Forelimb muscle (tissue), 1 donor: Measurements from ENCODE around the gene HES1. TPM values are rescaled to one million over a fixed set of nuclear protein-coding genes. Genes with fewer than 3 reads are reported as not detected.
"Not testable (repeated sequence)": the region's sequence is repeated elsewhere in the genome, so short reads cannot be mapped to it uniquely, and the experiment has no call there.

Source experiments
- DNase-seq: peaks from one replicate; pipeline ENCODE4 v3.0.0-alpha.2; 2013; ENCODE audit warnings: low read depth
- polyA plus RNA-seq: library from polyadenylated mRNA; unstranded; fragments of 120-200 nt; gene quantifications from one replicate; pipeline ENCODE4 v1.2.1, GENCODE V29; 2013; ENCODE audit not compliant: insufficient read length

Gene HES1, protein sequence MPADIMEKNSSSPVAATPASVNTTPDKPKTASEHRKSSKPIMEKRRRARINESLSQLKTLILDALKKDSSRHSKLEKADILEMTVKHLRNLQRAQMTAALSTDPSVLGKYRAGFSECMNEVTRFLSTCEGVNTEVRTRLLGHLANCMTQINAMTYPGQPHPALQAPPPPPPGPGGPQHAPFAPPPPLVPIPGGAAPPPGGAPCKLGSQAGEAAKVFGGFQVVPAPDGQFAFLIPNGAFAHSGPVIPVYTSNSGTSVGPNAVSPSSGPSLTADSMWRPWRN
- polyA plus RNA-seq: 30.3 TPM

DNA sequence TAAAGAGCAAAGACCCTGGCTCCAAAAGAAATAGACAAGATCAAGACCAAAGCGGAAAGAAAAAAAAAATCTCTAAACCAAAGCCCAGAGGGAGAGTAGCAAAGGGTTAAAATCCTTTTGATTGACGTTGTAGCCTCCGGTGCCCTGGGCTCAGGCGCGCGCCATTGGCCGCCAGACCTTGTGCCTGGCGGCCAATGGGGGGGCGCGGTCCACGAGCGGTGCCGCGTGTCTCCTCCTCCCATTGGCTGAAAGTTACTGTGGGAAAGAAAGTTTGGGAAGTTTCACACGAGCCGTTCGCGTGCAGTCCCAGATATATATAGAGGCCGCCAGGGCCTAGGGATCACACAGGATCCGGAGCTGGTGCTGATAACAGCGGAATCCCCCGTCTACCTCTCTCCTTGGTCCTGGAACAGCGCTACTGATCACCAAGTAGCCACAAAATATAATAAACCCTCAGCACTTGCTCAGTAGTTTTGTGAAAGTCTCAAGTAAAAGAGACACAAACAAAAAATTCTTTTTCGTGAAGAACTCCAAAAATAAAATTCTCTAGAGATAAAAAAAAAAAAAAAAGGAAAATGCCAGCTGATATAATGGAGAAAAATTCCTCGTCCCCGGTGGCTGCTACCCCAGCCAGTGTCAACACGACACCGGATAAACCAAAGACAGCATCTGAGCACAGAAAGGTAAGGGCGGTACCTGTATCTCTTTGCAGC lies at the start of gene HES1:
Gene HES1, plus strand, starts transcription at position 343 of the 713 bp plus-strand sequence. Its CDS starts 233 bp downstream, at position 576.
- peak; percentile 94 for DNase-seq

DNA sequence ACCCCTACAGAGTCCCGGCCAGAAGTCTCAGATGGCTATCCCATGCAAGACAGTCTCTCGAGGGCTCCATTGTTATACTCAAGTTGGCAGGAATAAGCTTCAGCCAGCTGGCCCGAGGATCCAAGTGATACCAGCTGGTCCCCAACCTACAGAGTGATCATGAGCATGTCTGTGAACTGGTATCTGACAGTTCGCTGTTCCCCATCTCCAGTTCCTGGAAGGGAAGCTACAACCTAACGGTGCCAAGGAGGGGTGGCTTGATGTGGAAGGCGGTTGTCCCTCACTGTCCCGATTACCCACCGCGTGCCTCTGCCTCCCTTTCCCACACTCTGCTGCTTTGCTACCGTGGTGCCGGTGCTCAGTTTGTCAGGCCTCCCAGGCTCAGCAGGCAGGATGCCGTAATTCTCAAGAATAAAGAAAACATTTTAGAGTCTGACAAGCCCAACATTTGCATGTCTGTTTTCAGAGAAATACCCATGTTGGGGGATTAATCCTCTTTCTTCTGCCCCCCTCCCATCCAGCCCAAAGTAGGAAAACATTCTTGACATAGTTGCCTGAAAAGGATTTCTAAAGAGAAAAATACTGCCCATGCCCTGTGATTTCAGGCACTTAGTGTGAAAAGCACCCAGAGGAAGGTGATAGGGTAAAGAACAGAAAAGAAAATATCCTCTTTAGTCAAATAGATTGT lies 49.4 kb upstream of the HES1 start:
- DNase-seq: no peak

DNA sequence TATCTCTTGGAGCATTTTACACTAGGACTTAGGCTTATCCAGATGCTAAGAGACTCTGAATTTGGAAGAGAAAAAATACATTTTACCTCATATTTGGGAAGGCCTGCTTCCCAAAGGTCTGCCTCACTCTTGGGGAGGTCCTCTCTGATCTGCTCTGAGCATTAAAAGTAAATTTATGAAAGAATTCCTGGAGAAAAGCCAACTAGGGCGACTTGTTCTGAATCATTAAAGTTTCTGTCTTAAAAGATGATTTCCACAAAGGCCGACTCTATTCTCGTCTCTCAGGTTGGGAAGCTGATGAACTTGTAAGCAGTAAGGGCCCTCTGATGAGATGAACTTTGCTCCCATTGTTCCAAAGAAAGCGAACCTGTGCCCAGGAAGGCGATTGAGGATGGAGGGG lies 48.7 kb upstream of the HES1 start:
- DNase-seq: no peak

DNA sequence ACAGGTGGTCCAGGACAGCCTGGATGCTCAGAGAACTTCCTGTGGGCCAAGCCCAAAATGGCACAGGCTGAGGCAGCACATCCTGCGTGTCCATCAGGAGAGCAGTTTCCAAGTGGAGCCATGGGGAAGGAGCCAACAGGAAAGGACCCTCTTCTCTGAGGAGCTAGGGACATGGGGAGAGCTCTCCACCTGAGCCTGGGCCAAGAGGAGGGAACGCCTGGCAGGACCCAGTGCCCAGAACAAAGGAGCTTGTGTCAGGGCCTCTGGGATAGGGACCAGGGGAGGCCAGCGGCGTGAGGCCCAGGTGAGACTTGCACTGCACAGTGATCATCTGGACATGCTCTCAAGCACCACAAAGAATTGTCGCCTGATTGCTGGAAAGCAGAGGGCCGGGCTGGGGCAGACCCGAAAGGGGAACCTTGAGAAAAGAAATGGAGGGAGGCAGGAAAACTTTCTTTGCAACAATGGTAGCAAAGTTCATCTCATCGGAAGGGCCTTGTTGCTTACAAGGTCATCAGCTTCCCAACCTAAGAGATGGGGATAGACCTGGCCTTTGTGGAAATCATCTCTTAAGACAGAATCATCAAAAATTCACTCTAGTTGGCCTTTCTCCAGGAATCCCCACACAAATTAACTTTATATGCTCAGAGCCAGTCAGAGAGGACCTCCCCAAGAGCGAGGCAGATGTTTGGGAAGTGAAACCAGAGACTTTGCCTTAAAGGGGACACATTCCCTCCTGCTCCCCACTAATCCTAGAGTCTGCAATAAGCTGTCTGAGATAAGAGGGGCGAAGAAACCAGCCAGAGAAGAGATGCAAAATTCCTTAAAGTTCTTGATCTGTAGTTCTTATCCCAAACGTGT lies 47.7 kb upstream of the HES1 start:
- DNase-seq: no peak

DNA sequence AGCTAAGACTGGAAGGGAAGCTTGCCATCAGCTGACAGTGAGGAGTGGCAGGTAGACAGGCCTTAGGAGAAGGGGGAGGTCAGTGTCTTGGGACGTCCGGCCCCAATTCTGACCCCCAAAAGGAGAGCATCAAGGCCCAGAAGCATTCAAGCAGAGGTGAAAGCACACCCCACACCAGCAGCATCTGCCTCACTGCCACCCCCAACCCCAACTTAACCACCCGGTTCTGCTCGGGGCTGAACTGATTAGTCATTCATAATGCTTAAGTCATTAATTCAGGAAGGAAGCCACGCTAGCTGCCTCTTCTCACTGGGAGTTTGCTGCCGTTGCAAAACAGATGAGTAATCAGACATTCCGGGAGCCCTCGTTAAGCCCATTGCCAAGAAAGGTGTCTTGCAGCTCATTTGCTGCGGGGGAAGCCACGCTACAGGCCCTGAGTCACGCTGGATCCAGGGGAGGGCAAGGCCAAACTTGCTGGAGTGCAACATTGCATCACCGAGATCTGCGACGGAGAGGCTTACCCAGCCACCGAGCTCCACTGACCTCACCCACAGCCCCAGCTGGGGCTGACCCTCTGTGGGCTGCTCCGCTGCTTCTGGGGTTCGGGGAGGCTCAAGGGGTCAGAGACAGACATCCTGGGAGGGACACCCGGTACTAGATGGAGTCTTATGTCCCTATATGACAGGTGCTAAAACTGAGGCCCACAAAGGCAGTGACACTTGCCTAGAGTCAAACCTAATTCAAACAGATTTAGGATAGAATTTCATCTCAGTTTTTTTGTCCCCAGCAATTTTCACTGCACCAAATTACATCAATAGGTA lies 46.4 kb upstream of the HES1 start:
- DNase-seq: no peak

DNA sequence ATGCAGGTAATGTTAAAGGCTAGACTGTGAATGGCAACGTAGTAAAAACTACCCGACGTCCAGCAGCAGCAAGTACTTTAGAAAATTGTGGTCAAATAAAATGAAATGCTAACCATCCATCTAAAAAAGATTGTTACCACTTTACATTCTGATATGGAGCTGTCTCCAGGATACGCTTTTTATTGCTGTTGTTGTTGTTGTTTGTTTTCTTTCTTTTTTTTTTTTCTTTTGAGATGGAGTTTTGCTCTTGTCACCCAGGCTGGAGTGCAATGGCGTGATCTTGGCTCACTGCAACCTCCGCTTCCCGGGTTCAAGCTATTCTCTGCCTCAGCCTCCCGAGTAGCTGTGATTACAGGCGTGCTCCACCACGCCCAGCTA lies 45.8 kb upstream of the HES1 start:
- DNase-seq: not testable (repeated sequence)

DNA sequence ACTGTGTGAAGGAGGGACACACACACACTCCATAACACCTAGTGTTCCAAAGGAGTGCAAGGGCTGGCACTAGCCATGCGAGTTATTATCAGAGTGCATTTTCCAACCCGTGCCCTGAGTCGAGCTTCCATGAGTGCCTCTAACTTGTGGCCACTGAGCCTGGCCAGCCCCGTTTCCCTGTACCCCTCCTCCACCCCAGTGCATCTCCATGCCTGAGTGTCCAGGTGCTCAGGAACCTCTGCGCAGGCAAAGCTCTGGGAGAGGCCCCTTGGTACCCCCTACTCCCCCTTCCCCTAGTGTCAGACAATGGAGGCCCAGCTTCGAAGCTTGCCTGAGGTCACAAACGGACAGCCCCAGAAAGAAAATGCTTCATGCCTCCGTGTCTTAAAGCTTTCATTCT lies 45.2 kb upstream of the HES1 start:
- no peak for DNase-seq

DNA sequence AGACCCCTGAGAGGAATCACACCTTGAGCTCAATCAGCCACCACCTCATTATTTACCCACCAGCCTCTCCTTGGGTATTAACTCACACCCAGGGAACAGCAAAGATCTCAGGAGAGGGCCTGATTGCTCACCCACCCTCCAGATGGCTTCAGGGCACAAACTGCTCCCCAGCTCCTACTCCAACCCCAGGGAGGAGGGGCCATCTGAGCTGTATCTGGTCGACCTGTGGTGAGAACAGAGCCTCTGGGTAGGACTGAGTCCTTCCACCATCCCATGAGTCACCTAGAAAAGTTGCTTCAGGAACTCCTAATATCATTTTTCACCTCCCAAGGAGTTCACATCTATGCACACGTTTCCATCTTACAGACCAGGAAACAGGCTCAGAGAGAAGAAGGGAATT lies 44.8 kb upstream of the HES1 start:
- no peak for DNase-seq

DNA sequence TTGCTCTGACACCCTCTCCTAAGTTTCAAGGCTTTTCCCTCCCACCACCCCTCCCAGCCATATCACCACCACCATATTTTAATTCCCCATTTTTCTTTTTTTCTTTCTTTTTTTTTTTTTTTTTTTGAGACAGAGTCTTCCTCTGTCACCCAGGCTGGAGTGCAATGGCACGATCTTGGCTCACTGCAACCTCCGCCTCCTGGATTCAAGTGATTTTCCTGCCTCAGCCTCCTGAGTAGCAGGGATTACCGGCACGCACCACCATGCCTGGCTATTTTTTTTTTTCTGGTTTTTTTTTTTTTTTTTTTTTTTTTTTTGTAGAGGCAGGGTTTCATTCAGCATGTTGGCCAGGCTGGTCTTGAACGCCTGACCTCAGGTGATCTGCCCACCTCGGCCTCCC lies 44.1 kb upstream of the HES1 start:
- DNase-seq: not testable (repeated sequence)

DNA sequence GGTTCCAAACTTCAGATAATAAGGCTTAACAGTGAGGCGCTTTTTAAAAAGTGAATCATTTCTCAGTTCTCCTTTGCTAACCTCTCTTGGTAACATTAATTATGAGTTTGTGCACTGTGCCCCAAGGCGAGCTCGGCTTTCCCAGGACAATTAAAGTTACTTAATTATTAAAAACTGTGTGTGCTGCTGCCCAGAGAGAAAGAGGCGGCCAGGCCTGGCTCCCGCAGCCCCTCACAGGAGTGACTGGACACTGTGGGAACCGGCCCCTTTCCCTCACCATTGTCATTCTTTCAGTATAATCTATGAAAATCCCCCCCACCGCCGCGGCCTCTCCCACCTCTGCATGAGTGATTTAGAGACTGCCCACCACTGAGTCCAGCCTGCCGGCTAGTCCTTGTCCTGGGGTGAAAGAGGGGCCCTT lies 43.1 kb upstream of the HES1 start:
- DNase-seq: no peak

DNA sequence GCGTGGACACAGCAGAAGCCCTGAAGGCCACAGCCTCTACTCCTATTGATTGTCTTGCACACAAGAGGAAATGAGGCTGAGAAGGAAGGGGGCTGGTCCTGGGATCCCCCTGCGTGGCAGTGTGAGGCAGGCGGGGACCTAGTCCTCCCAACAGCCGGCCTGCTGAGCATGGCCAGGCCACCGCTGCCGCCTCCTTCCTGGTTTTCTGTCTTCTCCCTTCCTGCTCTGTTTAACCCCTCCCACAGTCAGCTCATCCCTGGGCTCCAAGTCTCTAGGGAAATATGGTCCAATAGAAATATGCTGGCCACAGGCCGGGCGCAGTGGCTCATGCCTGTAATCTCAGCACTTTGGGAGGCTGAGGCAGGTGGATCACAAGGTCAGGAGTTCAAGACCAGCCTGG lies 42.1 kb upstream of the HES1 start:
- DNase-seq: no peak

DNA sequence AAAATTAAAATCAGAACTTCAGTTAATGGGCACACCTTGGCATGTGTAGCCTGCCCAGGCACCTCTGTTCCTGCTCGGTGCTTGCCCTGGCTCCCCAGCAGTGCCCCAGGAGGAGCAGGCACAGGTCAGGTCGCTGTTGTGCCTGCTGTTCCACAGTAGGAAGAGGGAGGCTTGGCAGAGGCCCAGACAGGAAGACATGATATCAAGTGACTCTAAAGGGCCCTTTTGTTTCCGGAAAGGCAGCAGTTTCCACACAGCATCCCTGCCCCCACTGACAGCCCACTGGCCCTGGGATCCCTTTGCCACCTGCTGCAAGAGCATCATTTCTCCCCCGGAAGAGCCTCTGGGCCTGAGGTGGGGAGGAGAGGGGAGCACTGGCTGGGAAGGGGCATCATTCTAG lies 40.5 kb upstream of the HES1 start:
- no peak for DNase-seq

DNA sequence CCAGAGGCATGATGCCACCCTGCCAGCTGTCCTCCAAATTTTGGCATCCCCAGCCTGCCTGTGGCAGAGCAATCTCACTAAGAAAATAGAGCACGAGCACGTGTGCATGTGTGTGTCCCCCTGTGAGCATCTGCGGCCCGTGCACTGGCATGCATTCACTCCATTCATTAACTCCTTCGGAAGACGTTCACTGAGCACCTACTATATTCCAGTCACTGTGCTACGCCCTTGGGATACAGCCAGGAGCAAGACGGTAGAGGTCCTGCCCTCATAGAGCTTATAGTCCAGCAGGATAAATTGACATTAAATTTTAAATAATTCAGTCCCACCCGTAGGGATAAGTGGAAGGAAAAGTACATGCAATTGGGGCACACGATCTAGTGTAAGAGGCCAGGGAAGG lies 40.0 kb upstream of the HES1 start:
- no peak for DNase-seq

DNA sequence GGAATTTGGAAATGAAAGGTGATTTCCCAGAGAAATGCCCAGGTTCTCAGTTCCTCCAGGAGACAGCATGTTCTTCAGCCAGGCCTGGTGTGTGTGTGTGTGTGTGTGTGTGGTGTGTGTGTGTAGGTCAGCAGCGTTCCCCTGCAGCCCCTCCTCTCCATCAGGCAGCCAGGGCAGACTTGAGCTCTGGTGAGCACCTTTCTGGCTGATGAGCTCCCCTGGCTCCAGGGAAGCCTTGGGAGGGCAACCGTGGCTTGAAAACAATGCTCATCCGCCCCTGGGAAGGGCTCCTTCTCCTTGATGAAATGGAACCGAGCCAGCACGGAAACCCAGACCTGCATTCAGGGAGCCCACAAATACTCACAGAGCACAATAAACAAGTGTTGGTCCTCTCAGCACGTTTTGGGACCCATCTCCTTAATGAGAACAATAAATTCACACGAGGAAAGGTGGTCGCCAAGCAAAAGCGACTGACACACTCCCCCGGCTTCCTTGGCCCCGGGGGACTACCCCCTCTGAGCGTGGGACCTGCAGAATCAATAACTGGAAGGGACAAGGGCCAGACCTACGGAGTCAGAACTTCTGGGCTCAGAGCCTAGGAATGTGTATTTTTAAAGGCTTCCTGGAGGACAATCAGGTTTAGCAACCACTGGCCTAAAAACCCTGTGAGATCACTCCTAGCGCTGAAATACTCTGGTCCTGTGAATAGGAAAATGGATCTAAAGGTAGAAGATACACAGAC lies 38.6 kb upstream of the HES1 start:
- no peak for DNase-seq

DNA sequence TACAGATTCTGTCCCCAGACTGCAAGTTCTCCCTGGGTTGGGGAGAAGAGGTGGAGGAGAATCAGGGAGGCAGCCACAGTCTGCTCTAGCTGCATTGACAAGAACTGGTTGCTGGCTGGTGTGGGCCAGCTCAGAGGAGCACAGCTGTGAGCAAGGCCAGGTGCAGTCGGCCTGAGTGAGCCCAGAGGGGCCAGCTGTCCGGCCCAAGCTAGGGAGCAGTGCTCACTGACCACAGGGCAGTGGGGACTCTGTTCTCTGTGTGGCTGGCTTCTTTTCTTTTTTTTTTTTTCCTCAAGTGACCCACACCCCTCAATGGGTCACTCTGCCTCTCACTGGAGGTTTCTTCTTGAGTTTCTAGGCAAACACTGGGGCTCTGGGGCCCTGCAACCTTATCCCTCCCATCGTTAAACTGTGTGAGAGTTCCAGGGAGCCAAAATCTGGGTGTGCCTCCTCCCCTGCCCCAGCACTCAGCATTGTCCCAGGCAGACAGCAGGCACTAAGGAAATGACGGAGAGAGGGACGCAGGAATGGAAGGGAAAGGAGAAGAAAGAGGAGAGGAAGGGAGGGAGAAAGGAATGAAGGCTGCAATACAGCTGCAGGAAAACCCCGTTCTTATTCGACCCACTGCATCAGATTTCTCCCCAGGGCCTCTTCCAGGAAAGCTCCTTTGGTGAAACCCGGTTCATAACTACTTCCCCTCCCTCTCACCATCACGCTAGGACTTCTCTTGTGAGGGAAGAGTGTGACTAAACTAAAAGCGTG lies 37.7 kb upstream of the HES1 start:
- no peak for DNase-seq

DNA sequence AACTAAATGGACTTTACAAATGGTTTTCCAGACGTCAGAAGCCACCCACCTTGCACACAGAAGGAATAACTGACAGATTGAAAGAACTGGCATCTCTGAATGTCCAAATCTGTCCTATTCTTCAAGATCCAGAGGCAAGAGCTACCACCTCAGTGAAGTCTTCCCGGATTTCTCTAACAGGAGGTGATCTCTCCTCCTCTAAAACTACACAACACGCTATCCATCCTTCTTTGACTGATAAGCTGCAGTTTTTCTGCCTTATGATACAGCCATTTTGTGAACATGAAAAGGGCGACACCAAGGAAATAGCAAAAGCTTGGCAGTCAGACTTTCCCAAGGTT lies 37.1 kb upstream of the HES1 start:
- DNase-seq: no peak

DNA sequence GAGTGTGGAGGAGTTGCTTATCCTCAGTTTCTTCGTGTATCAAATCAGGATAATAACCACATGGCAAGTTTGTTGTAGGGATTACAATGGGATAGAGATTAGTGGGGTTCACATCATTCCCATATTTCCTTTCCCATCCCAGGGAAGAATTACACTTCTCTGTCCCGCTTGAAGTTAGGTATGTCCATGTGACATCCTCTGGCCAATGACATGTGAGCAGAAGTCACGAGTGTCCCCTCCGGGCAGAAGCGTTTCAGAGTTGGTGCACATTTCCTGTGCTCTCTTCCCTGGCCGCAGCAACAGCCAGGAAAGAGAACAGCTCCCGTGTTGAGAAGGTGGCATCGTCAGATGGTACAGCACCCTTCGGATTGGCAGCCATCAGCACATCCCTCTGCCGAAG lies 36.7 kb upstream of the HES1 start:
- no peak for DNase-seq

DNA sequence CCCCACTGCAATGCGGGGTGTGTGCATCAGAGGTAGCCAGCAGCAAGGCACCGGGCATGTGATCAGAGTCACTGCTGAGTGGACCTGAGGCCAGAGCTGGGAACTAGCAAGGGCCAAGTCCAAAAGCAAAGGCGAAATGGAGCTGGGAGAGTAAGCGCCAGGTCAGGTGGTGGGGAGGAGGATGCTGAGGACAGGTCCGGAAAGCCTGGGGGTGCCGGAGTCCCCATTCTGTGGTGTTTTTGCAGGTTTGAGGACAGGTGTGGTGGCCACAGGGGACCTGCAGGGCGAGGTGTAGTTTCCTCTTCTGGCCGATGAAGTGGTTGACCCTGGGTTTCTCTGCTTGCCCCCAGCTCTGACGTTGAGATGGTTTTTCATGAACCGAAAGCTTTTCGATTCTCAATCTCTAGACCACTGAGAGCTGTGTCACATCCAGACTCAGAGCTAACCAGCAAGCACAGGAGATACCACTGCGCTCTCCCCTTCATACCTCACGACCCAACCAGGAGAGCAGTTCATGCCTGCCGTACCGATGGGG lies 35.0 kb upstream of the HES1 start:
- no peak for DNase-seq
